ENCODE measurements around the gene NEGR1.

DNA sequence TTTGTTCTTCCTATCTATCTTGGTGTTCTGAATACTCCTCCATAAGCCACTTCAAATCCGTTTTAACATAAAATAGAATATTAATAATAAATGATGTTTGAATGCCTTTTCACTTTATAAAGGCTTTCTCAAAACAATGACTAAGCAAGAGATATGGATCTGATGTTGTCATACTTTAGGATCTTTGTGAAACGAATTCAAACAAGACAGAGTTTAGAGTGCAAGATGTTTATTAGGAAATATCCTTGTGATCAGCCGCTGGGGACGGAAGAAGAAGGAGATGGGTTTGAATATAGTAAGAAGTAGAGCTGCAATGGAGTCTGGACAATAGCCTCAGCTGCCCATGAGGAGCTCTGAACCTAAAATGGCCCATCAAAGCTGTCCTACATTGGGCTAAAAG lies 351.8 kb downstream of the NEGR1 start:
- no peak for TF ChIP-seq POLR2AphosphoS5 (IDR thresholded peaks at IDR 0.05)
- TF ChIP-seq, protein P1, sequence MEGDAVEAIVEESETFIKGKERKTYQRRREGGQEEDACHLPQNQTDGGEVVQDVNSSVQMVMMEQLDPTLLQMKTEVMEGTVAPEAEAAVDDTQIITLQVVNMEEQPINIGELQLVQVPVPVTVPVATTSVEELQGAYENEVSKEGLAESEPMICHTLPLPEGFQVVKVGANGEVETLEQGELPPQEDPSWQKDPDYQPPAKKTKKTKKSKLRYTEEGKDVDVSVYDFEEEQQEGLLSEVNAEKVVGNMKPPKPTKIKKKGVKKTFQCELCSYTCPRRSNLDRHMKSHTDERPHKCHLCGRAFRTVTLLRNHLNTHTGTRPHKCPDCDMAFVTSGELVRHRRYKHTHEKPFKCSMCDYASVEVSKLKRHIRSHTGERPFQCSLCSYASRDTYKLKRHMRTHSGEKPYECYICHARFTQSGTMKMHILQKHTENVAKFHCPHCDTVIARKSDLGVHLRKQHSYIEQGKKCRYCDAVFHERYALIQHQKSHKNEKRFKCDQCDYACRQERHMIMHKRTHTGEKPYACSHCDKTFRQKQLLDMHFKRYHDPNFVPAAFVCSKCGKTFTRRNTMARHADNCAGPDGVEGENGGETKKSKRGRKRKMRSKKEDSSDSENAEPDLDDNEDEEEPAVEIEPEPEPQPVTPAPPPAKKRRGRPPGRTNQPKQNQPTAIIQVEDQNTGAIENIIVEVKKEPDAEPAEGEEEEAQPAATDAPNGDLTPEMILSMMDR (IDR thresholded peaks at IDR 0.05), result no peak

Measured in stomach (tissue), 4 donors.